ENCODE results near the gene HES5. TPM values are rescaled to one million over a fixed set of nuclear protein-coding genes. Genes with fewer than 3 reads are reported as not detected.
A peak's percentile ranks its signal among the peaks of the same experiment; 100 is the strongest.

HES5 gene
- total RNA-seq, 1 donor from 2014 or later, result 21.2 TPM

DNA sequence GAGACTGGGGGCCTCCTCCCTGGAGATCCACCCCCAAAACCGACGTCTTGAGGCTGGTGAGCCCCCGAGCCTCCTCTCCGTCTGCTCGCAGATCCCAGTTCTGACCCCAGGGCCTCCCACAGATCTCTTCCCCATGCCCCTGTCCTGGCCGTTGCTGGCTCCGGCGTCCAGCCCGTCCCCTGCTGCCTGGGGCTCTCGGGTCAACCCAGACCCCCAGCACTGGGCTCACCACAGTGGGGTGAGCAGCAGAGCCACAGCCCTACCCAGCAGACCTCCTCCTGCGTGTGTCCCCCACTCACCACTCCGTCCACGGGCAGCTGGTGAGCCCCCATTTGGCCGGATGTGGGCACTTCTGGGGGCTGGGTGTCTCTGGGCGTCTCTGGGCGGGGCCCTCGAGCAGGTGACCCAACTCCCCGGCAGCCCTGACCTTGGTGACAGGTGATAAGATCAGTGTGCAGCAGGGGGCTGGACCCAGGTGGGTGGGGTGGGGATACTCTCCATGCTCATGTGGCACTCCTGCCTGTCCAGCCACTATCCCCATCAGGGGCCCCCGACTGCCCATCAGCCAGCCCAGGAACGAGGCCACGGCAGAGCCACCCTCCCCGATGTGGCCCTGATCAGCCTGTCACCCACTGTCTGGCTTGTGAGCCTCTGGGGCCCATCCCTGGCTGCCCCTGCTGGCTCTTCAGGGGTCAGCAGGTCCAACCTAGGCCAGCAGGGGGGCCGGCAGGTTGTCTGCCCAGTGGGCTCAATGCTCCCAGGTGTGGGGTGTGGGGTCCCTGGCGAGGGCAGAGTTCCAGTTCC, 26.8 kb upstream of the HES5 start:
- Mint-ChIP-seq H3K36me3 (ENCODE audit: unreplicated experiment) (no peaks in the 10 kb centered on the region), H3K9me3 (ENCODE audit: unreplicated experiment) (peaks cover 3% of the 10 kb centered on the region), H3K4me1 (ENCODE audit: low read depth, unreplicated experiment) (peaks cover 12% of the 10 kb centered on the region), H3K4me3 (ENCODE audit: unreplicated experiment) (no peak overlapping the region), H3K27me3 (ENCODE audit: unreplicated experiment) (peaks cover 7% of the 10 kb centered on the region), H3K27ac (ENCODE audit: unreplicated experiment) (no peak overlapping the region)
- TF ChIP-seq, protein P1, sequence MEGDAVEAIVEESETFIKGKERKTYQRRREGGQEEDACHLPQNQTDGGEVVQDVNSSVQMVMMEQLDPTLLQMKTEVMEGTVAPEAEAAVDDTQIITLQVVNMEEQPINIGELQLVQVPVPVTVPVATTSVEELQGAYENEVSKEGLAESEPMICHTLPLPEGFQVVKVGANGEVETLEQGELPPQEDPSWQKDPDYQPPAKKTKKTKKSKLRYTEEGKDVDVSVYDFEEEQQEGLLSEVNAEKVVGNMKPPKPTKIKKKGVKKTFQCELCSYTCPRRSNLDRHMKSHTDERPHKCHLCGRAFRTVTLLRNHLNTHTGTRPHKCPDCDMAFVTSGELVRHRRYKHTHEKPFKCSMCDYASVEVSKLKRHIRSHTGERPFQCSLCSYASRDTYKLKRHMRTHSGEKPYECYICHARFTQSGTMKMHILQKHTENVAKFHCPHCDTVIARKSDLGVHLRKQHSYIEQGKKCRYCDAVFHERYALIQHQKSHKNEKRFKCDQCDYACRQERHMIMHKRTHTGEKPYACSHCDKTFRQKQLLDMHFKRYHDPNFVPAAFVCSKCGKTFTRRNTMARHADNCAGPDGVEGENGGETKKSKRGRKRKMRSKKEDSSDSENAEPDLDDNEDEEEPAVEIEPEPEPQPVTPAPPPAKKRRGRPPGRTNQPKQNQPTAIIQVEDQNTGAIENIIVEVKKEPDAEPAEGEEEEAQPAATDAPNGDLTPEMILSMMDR (IDR thresholded peaks at IDR 0.05; ENCODE audit: partially characterized antibody, unreplicated experiment), result no peak
- DNase-seq, result peak; percentile 14

DNA sequence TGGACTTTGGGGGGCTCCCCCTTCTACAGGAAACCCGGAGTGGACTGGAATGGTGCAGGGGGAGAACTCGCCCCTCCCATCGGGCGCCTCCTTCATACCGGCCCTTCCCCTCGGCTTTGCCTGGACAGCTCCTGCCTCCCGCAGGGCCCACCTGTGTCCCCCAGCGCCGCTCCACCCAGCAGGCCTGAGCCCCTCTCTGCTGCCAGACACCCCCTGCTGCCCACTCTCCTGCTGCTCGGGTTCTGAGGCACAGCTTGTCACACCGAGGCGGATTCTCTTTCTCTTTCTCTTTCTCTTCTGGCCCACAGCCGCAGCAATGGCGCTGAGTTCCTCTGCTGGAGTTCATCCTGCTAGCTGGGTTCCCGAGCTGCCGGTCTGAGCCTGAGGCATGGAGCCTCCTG, 26.2 kb upstream of the HES5 start, which contains the start of gene TNFRSF14:
Gene TNFRSF14 (plus strand): TSS at position 95 of the 401 bp plus-strand sequence. CDS start 294 bp downstream, at position 389.
- Mint-ChIP-seq H3K4me1 (ENCODE audit: low read depth, unreplicated experiment) (peaks cover 12% of the 10 kb centered on the region), H3K27ac (ENCODE audit: unreplicated experiment) (no peak within 1 kb of the TSS), H3K36me3 (ENCODE audit: unreplicated experiment) (no peaks in the 10 kb centered on the region), H3K27me3 (ENCODE audit: unreplicated experiment) (peaks cover 6% of the 10 kb centered on the region), H3K4me3 (ENCODE audit: unreplicated experiment) (no peak within 1 kb of the TSS), H3K9me3 (ENCODE audit: unreplicated experiment) (peaks cover 2% of the 10 kb centered on the region)
- DNase-seq, result no peak
- TF ChIP-seq, protein P1 (IDR thresholded peaks at IDR 0.05; ENCODE audit: partially characterized antibody, unreplicated experiment), result no peak

DNA sequence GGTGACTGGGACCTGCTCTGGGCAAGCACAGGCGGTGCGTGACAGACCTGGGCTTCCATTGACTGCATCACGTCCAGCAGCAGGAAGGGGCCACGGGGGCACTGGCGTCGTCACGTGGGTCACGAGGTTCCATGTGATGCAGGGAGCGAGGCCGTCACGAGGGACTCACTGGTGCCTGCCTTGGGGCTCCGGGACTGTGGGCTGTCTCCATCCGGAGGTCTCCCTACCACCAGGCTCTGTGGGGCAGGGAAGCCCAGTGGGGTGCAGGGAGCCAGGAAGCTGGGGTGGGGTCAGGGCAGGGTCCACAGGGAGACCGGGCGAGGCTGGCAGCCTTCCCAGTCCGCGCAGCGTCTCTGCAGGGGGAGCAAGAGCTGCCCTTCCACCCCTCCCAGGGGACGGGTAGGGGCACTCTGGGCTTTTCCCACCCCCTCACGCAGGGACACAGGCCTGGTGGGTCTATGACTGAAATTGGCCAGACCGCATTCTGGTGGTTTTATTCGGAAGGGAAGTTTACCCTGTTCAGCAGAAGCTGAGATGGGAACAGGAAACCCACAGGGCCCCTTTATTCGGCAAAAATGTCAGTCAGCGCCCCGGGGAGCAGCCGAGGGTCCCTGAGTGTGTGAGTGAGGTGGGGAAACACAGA, 25.7 kb upstream of the HES5 start:
- TF ChIP-seq, protein P1 (IDR thresholded peaks at IDR 0.05; ENCODE audit: partially characterized antibody, unreplicated experiment), result no peak
- no peaks in the 10 kb centered on the region for H3K36me3 Mint-ChIP-seq (ENCODE audit: unreplicated experiment)
- no peak overlapping the region for H3K4me3 Mint-ChIP-seq (ENCODE audit: unreplicated experiment)
- peaks cover 5% of the 10 kb centered on the region for H3K27me3 Mint-ChIP-seq (ENCODE audit: unreplicated experiment)
- no peak for DNase-seq
- no peak overlapping the region for H3K27ac Mint-ChIP-seq (ENCODE audit: unreplicated experiment)
- no peaks in the 10 kb centered on the region for H3K9me3 Mint-ChIP-seq (ENCODE audit: unreplicated experiment)
- H3K4me1 Mint-ChIP-seq (ENCODE audit: low read depth, unreplicated experiment), result peaks cover 14% of the 10 kb centered on the region

DNA sequence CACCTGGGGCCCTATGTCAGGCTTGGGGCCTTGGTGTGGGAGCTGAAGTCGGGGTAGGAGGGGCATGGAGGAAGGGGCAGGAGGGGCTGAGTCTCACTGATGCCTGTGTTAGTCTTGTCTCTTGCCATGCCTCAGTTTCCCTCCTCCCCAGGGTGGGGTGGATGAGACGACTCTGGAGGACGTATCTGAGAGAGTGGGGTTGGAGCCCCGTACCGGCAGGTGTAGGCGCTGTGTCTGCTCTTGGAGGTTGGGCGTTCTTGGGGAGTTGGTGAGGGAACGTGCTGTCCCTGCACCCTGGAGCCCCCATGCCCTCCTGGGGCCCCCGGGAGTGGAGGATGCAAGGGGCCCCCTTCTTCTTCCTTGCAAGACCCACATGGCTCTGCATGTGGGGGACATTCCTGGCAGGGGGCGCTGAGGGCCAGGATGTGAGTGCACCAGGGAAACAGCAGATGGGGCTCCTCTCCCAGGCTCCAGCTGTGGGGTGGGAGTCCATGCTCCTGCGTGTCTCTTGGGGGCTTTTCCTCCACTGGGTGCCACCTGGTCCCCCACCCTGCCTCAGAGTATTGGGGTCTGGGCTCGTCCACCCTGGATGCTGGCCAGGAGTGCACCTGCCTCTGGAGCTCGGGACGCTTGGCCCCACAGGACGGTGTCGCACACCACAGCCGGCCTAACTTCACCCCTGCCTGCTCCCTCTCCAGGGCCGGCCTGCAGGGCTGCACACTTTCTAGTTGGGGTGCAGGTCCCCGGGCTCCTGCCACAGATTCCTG, 24.7 kb upstream of the HES5 start:
- no peak overlapping the region for H3K4me3 Mint-ChIP-seq (ENCODE audit: unreplicated experiment)
- no peak overlapping the region for H3K27ac Mint-ChIP-seq (ENCODE audit: unreplicated experiment)
- H3K36me3 Mint-ChIP-seq (ENCODE audit: unreplicated experiment), result no peaks in the 10 kb centered on the region
- TF ChIP-seq, protein P1 (IDR thresholded peaks at IDR 0.05; ENCODE audit: partially characterized antibody, unreplicated experiment), result no peak
- peaks cover 5% of the 10 kb centered on the region for H3K27me3 Mint-ChIP-seq (ENCODE audit: unreplicated experiment)
- H3K4me1 Mint-ChIP-seq (ENCODE audit: low read depth, unreplicated experiment), result peaks cover 18% of the 10 kb centered on the region
- DNase-seq, result no peak
- H3K9me3 Mint-ChIP-seq (ENCODE audit: unreplicated experiment), result no peaks in the 10 kb centered on the region

Measured in glutamatergic neuron (in vitro differentiated cells).